ENCODE measurements around the gene TUBGCP2. TPM values are rescaled to one million over a fixed set of nuclear protein-coding genes. Genes with fewer than 3 reads are reported as not detected.
A peak's percentile ranks its signal among the peaks of the same experiment; 100 is the strongest.

The TUBGCP2 gene
- total RNA-seq, 2 experiments from 2014 or later: 43.3 to 50.2 TPM

DNA sequence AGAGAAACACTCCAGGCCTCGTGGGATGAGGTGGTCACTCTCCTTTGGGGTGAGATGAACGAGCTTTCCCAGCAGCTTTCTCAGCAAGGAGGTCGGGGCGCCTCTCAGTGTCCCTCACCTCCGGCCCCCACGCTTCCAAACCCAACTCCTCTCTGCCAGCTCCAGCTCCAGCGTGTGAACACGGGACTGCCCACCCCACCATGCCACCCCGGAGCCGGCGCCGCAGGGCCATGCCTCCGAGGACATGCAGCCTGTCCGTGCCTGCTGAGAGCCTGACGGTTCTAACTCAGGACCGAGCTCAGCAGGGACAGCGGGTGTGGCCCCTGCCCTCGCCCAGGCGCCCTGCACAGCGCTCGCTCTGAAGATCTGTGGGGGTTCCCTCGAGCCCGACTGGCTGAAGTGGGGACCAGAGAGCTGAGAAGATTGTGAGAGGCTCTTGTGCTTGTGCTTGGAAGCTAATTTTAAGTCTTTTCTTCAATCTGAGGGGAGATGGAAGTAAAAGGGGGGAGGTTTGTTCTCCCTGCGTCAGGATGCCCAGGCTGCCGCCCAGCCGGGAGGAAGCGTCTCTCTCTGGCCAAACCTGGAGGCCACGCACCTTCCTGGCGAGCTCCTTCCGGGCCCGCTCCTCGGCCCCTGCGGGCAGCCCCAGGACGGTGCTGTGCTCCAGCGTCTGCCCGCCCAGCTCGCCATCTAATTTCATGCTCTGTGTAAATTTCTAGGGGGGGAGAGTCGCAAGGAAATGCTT is 26.9 kb downstream of the TUBGCP2 start:
- Mint-ChIP-seq H3K4me1 (peaks cover 15% of the 10 kb centered on the region), H3K27me3 (no peaks in the 10 kb centered on the region), H3K27ac (no peak overlapping the region), H3K4me3 (no peak overlapping the region), H3K36me3 (ENCODE audit: low read depth) (peaks cover 30% of the 10 kb centered on the region), H3K9me3 (ENCODE audit: low read depth) (no peaks in the 10 kb centered on the region)
- no peak for ATAC-seq
- POLR2A ChIA-PET: no interaction called here
- no peak for DNase-seq
- CTCF ChIA-PET: no interaction called here
- intact Hi-C loops (cut with DNase I, micrococcal nuclease): no loop called here

GRCh38 chr10:133281084-133281483 is 27.6 kb downstream of the TUBGCP2 start:
- peaks cover 15% of the 10 kb centered on the region for H3K4me1 Mint-ChIP-seq
- ATAC-seq (no peak), DNase-seq (no peak)
- H3K9me3 Mint-ChIP-seq (ENCODE audit: low read depth): no peaks in the 10 kb centered on the region
- H3K27ac Mint-ChIP-seq: no peak overlapping the region
- H3K27me3 Mint-ChIP-seq: no peaks in the 10 kb centered on the region
- no peak overlapping the region for H3K4me3 Mint-ChIP-seq
- ChIA-PET CTCF (interaction anchor here (2.2 kb wide), 1 partner anchor 27 kb away, joined by 9 read pairs; no protein-coding TSS in a partner anchor), POLR2A (no interaction called here)
- intact Hi-C loops (cut with DNase I, micrococcal nuclease): no loop called here
- H3K36me3 Mint-ChIP-seq (ENCODE audit: low read depth): peaks cover 24% of the 10 kb centered on the region

GRCh38 chr10:133280391-133281059 is 28.1 kb downstream of the TUBGCP2 start:
- Mint-ChIP-seq H3K4me1 (peaks cover 15% of the 10 kb centered on the region), H3K36me3 (ENCODE audit: low read depth) (peaks cover 18% of the 10 kb centered on the region), H3K27ac (no peak overlapping the region), H3K9me3 (ENCODE audit: low read depth) (no peaks in the 10 kb centered on the region), H3K27me3 (no peaks in the 10 kb centered on the region), H3K4me3 (no peak overlapping the region)
- CTCF ChIA-PET: interaction anchor here (0.6 to 2.2 kb wide), 2 partner anchors 27 to 376 kb away, joined by 3 to 9 read pairs; no protein-coding TSS in a partner anchor
- ATAC-seq (no peak), DNase-seq (no peak)
- intact Hi-C loops (cut with DNase I, micrococcal nuclease): no loop called here
- POLR2A ChIA-PET: no interaction called here

DNA sequence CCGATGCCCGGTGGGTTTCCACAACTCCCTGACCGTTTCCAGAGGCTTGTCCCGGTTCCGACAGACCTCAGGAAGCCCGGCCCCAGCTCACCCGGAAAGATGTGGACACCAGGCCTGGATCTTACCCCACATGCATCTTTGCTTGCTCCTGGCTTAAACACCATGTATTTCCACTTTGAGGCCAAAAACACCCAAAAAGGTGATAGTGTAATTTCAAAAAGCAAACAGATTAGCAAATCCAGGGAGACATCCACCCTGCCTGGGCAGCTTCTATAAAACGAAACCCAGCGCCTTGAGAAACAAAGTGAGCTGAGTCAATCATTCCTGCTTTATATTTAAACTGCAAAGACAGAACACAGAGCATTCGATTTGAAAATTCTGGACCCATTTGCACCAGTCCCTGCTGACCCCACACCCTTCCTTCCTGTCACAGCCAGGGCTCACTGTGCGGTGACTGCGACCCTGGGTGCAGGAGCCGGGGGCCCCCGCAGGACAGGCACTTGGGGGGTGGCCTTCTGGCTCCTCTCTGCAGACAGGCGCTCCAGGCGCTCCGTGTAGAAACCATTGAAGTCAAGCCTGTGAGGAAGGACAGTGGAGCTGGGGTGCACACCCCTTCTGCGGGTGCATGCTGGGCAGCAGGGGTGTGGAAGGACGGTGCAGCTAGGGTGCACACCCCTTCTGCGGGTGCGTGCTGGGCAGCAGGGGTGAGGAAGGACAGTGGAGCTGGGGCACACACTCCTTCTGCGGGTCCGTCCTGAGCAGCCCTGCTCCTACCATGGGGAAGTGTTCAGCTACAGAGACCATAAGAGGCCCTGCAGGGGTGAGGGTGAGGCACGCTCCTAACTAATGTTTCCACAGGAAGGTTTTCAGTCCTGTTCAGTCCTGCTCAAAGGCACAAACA is 29.1 kb downstream of the TUBGCP2 start:
- intact Hi-C loops (cut with DNase I, micrococcal nuclease): no loop called here
- DNase-seq (no peak), ATAC-seq (no peak)
- H3K4me1 Mint-ChIP-seq: peaks cover 17% of the 10 kb centered on the region
- no peak overlapping the region for H3K27ac Mint-ChIP-seq
- H3K27me3 Mint-ChIP-seq: no peaks in the 10 kb centered on the region
- H3K9me3 Mint-ChIP-seq (ENCODE audit: low read depth): no peaks in the 10 kb centered on the region
- POLR2A ChIA-PET: no interaction called here
- CTCF ChIA-PET: interaction anchor here (0.6 to 2.2 kb wide), 3 partner anchors 28 to 375 kb away, joined by 3 to 9 read pairs (median 6); no protein-coding TSS in a partner anchor
- H3K4me3 Mint-ChIP-seq: no peak overlapping the region
- H3K36me3 Mint-ChIP-seq (ENCODE audit: low read depth): peaks cover 16% of the 10 kb centered on the region

- H3K4me3 Mint-ChIP-seq: peak overlapping the region; percentile 46
- DNase-seq: peak; percentile 68
- H3K27me3 Mint-ChIP-seq: no peaks in the 10 kb centered on the region
- intact Hi-C loops (cut with DNase I, micrococcal nuclease): no loop called here
- CTCF ChIA-PET: interaction anchor here (0.8 to 2.2 kb wide), 4 partner anchors 9 to 135 kb away, joined by 3 to 9 read pairs (median 6); no protein-coding TSS in a partner anchor
- H3K27ac Mint-ChIP-seq: peak overlapping the region; percentile 29
- no peaks in the 10 kb centered on the region for H3K9me3 Mint-ChIP-seq (ENCODE audit: low read depth)
- peak; percentile 7 for ATAC-seq
- peaks cover 19% of the 10 kb centered on the region for H3K4me1 Mint-ChIP-seq
- H3K36me3 Mint-ChIP-seq (ENCODE audit: low read depth): peaks cover 14% of the 10 kb centered on the region
- POLR2A ChIA-PET: interaction anchor here (0.9 kb wide), 1 partner anchor 19 kb away, joined by 3 read pairs; no protein-coding TSS in a partner anchor
Measured at GRCh38 chr10:133278577-133279265, 30.0 kb downstream of the TUBGCP2 start.

GRCh38 chr10:133277993-133278576 is 30.6 kb downstream of the TUBGCP2 start:
- H3K27ac Mint-ChIP-seq: peak overlapping the region; percentile 24
- no peaks in the 10 kb centered on the region for H3K9me3 Mint-ChIP-seq (ENCODE audit: low read depth)
- POLR2A ChIA-PET: interaction anchor here (0.9 kb wide), 1 partner anchor 19 kb away, joined by 3 read pairs; no protein-coding TSS in a partner anchor
- ATAC-seq (no peak), DNase-seq (no peak)
- intact Hi-C loops (cut with DNase I, micrococcal nuclease): no loop called here
- no peaks in the 10 kb centered on the region for H3K27me3 Mint-ChIP-seq
- peaks cover 14% of the 10 kb centered on the region for H3K36me3 Mint-ChIP-seq (ENCODE audit: low read depth)
- peaks cover 19% of the 10 kb centered on the region for H3K4me1 Mint-ChIP-seq
- peak overlapping the region; percentile 46 for H3K4me3 Mint-ChIP-seq
- CTCF ChIA-PET: interaction anchor here (0.8 to 1.5 kb wide), 3 partner anchors 10 to 26 kb away, joined by 3 to 6 read pairs (median 4); no protein-coding TSS in a partner anchor

GRCh38 chr10:133277277-133277992 is 31.2 kb downstream of the TUBGCP2 start:
- CTCF ChIA-PET: interaction anchor here (1.2 to 1.5 kb wide), 2 partner anchors 20 to 26 kb away, joined by 4 to 6 read pairs; no protein-coding TSS in a partner anchor
- no peak for ATAC-seq
- Mint-ChIP-seq H3K27me3 (no peaks in the 10 kb centered on the region), H3K9me3 (ENCODE audit: low read depth) (no peaks in the 10 kb centered on the region), H3K27ac (no peak overlapping the region), H3K4me3 (peak overlapping the region; percentile 4), H3K36me3 (ENCODE audit: low read depth) (peaks cover 15% of the 10 kb centered on the region), H3K4me1 (peaks cover 19% of the 10 kb centered on the region)
- intact Hi-C loops (cut with DNase I, micrococcal nuclease): no loop called here
- no peak for DNase-seq
- POLR2A ChIA-PET: no interaction called here

DNA sequence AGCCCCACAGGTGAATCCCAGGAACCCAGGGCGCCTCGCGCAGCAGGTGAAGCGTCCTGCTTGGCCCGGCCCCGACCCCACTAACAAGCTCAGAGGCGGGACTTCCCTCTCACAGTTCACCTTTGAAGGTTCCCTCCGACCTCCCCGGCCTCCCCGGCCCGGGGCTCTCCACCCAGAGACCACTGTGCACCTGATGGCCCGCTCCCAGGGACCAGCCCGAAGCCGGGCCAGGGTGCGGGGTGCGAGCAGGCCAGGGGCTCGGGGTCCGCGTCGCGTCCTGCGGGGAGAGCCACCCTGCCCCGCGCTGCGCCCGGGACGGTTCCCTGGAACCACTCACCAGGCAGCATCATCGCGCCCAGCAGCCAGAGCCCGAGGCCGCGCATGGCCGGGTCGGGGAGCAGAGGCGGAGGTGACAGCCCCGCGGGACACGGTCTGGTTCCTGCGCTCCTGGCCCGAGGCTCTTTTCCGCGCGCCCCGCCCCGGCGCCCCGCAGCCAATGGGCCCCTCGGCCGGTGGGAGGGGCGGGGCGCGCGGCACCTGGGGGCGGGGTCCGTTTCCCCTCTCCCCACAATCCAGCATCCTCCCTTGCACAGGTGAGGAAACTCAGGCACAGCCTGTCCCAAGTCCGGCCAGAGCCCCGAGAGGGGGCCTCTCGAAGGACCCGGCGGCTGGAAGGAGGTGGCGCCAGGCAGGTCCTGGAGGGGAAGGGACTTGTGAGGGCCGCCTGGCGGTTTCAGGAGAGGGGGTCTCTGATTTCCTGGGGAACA is 32.1 kb downstream of the TUBGCP2 start, which contains the start of gene ADAM8:
ADAM8 (minus strand) TSS at position 434 of the 767 bp plus-strand sequence; CDS start at position 383, 51 bp downstream.
- intact Hi-C loops (cut with DNase I, micrococcal nuclease): loop anchor here in 1 of 2 experiments (1.0 kb wide), 1 partner anchor 82 kb away; the partner anchor contains the start of gene FUOM
- POLR2A ChIA-PET: interaction anchor here (0.7 to 2.0 kb wide), 3 partner anchors 16 to 81 kb away, joined by 4 to 8 read pairs (median 4); partner anchors contain the start of gene FUOM
- Mint-ChIP-seq H3K27ac (peak within 1 kb of the TSS; percentile 90), H3K27me3 (no peaks in the 10 kb centered on the region), H3K36me3 (ENCODE audit: low read depth) (peaks cover 17% of the 10 kb centered on the region), H3K4me3 (peak within 1 kb of the TSS; percentile 92), H3K4me1 (peaks cover 19% of the 10 kb centered on the region), H3K9me3 (ENCODE audit: low read depth) (no peaks in the 10 kb centered on the region)
- CTCF ChIA-PET: interaction anchor here (1.2 to 2.0 kb wide), 3 partner anchors 14 to 27 kb away, joined by 3 to 12 read pairs (median 4); no protein-coding TSS in a partner anchor
- peak; percentile 55 for ATAC-seq
- peak; percentile 86 for DNase-seq

- DNase-seq (no peak), ATAC-seq (peak; percentile 1)
- ChIA-PET CTCF (interaction anchor here (0.6 to 2.2 kb wide), 6 partner anchors 10 to 38 kb away, joined by 3 to 12 read pairs (median 4); no protein-coding TSS in a partner anchor), POLR2A (interaction anchor here (0.7 to 2.0 kb wide), 3 partner anchors 15 to 82 kb away, joined by 4 to 8 read pairs (median 4); partner anchors contain the start of gene FUOM)
- Mint-ChIP-seq H3K4me3 (peak overlapping the region; percentile 92), H3K9me3 (ENCODE audit: low read depth) (no peaks in the 10 kb centered on the region), H3K27me3 (no peaks in the 10 kb centered on the region), H3K36me3 (ENCODE audit: low read depth) (peaks cover 17% of the 10 kb centered on the region), H3K27ac (peak overlapping the region; percentile 90), H3K4me1 (peaks cover 19% of the 10 kb centered on the region)
- intact Hi-C loops (cut with DNase I, micrococcal nuclease): loop anchor here in 1 of 2 experiments (1.0 kb wide), 1 partner anchor 82 kb away; the partner anchor contains the start of gene FUOM
Measured at GRCh38 chr10:133276100-133276434, 32.6 kb downstream of the TUBGCP2 start.
